Neuronal stem cell (in vitro differentiated cells): Measurements from ENCODE around the gene FHDC1.

Experiments
- DNase-seq: peaks from one replicate; pipeline ENCODE4 v3.0.0-alpha.2; 2013; ENCODE audit warnings: low spot score
- H2AFZ ChIP-seq: one replicate; pipeline ENCODE4 v1.6.1; 2013; ENCODE audit warnings: mild to moderate bottlenecking, low read length, inconsistent platforms
- H2AK5ac ChIP-seq: 2 replicates; pipeline ENCODE4 v1.6.1; 2013; ENCODE audit warnings: low read depth, mild to moderate bottlenecking, inconsistent platforms, low read length, moderate library complexity, mixed read lengths
- H2BK120ac ChIP-seq: 2 replicates; pipeline ENCODE4 v1.6.1; 2013; ENCODE audit warnings: low read depth, mild to moderate bottlenecking, inconsistent platforms, low read length, moderate library complexity, mixed read lengths
- H2BK12ac ChIP-seq: one replicate; pipeline ENCODE4 v1.6.1; 2013; ENCODE audit warnings: low read length, inconsistent platforms
- H2BK15ac ChIP-seq: 2 replicates; pipeline ENCODE4 v1.6.1; 2013; ENCODE audit warnings: mild to moderate bottlenecking, low read length, inconsistent platforms, mixed read lengths
- H2BK5ac ChIP-seq: one replicate; pipeline ENCODE4 v1.6.1; 2013; ENCODE audit warnings: inconsistent platforms, mild to moderate bottlenecking, low read length, moderate library complexity
- H3K14ac ChIP-seq: one replicate; pipeline ENCODE4 v1.6.1; 2013; ENCODE audit warnings: low read length, inconsistent platforms
- H3K18ac ChIP-seq: 2 replicates; pipeline ENCODE4 v1.6.1; 2013; ENCODE audit warnings: low read length, inconsistent platforms
- H3K23ac ChIP-seq: 2 replicates; pipeline ENCODE4 v1.6.1; 2013; ENCODE audit warnings: low read depth, mild to moderate bottlenecking, mixed read lengths, low read length, inconsistent platforms; ENCODE audit not compliant: poor library complexity
- H3K27ac ChIP-seq: replicated peaks from 3 replicates; pipeline ENCODE4 v1.5.1; 2013; ENCODE audit warnings: low read length, inconsistent platforms
- H3K27me3 ChIP-seq, 3 experiments: 2 replicates each; pipeline ENCODE4 v1.6.1; 2013; ENCODE audit warnings: low read length in 3 of 3, mild to moderate bottlenecking in 2 of 3, inconsistent platforms in 1 of 3, low read depth in 1 of 3, mixed read lengths in 1 of 3, moderate library complexity in 1 of 3; ENCODE audit not compliant: control insufficient read depth in 3 of 3, insufficient read depth in 3 of 3
- H3K36me3 ChIP-seq, 2 donors: replicated peaks in 1 of 2; 2 replicates each; pipeline ENCODE4 v1.6.1; 2013; ENCODE audit warnings: low read length in 2 of 2; ENCODE audit not compliant: control insufficient read depth in 2 of 2, insufficient read depth in 2 of 2
- H3K4ac ChIP-seq: 2 replicates; pipeline ENCODE4 v1.6.1; 2013; ENCODE audit warnings: inconsistent platforms, mild to moderate bottlenecking, low read length, moderate library complexity
- H3K4me1 ChIP-seq, 2 donors: 1 replicate in 1 of 2; 2 replicates in 1 of 2; pipeline ENCODE4 v1.6.1; 2013; ENCODE audit warnings: low read length in 2 of 2, low read depth in 1 of 2; ENCODE audit not compliant: control insufficient read depth in 2 of 2, insufficient read depth in 1 of 2
- H3K4me2 ChIP-seq: one replicate; pipeline ENCODE4 v1.6.1; 2013; ENCODE audit warnings: mild to moderate bottlenecking, low read length, inconsistent platforms; ENCODE audit not compliant: insufficient read depth, poor library complexity, severe bottlenecking
- H3K4me3 ChIP-seq, 2 donors: 2 replicates each; pipeline ENCODE4 v1.5.1; 2013; ENCODE audit warnings: low read length in 2 of 2, mild to moderate bottlenecking in 2 of 2, inconsistent platforms in 1 of 2, moderate library complexity in 1 of 2
- H3K79me1 ChIP-seq: one replicate; pipeline ENCODE4 v1.6.1; 2013; ENCODE audit warnings: low read depth, mild to moderate bottlenecking, inconsistent platforms, low read length, moderate library complexity
- H3K9ac ChIP-seq: one replicate; pipeline ENCODE4 v1.6.1; 2013; ENCODE audit warnings: mild to moderate bottlenecking, low read depth, low read length, inconsistent platforms; ENCODE audit not compliant: poor library complexity
- H3K9me3 ChIP-seq, 2 donors: replicated peaks in 1 of 2; 2 replicates each; pipeline versions ENCODE3 to v1.6.1; 2013; ENCODE audit warnings: low read length in 2 of 2, mild to moderate bottlenecking in 2 of 2, inconsistent platforms in 1 of 2, low read depth in 1 of 2, mixed read lengths in 1 of 2, moderate library complexity in 1 of 2; ENCODE audit not compliant: control insufficient read depth in 2 of 2, insufficient read depth in 1 of 2
- H4K8ac ChIP-seq: one replicate; pipeline ENCODE4 v1.6.1; 2013; ENCODE audit warnings: low read depth, mild to moderate bottlenecking, inconsistent platforms, low read length, moderate library complexity
- H4K91ac ChIP-seq: one replicate; pipeline ENCODE4 v1.6.1; 2013; ENCODE audit warnings: low read length, low read depth, mild to moderate bottlenecking, inconsistent platforms; ENCODE audit not compliant: poor library complexity
- WGBS, 2 donors: extraction: QIAGEN DNeasy Blood & Tissue Kit; methylation state at CpG; one replicate each; pipeline ENCODE4 v1.1.7; 2013; ENCODE audit warnings: missing lambda C conversion rate in 2 of 2, mixed read lengths in 1 of 2; ENCODE audit not compliant: insufficient read length in 2 of 2, insufficient replicate concordance in 1 of 2; ENCODE audit errors: extremely low coverage in 2 of 2; 5-methylcytosine and 5-hydroxymethylcytosine counted together

FHDC1 gene

GRCh38 chr4:152983221-152983620, 47.1 kb downstream of the FHDC1 start:
- no peak overlapping the region for H3K14ac ChIP-seq
- H3K79me1 ChIP-seq, result no peaks in the 10 kb centered on the region
- H2AK5ac ChIP-seq, result no peak overlapping the region
- H3K36me3 ChIP-seq, result no peaks in the 10 kb centered on the region
- no peak overlapping the region for H3K4me3 ChIP-seq
- peaks cover 6 to 14% of the 10 kb centered on the region in 2 donors for H3K4me1 ChIP-seq
- H4K91ac ChIP-seq, result no peak overlapping the region
- H3K9me3 ChIP-seq, result no peaks in the 10 kb centered on the region
- H3K18ac ChIP-seq, result no peak overlapping the region
- WGBS, 2 donors, result no CpG with 5 or more reads among the region's 7 CpGs
- no peak overlapping the region for H2BK15ac ChIP-seq
- H3K27ac ChIP-seq, result no peak overlapping the region
- H3K4me2 ChIP-seq, result no peak overlapping the region
- no peak overlapping the region for H2BK5ac ChIP-seq
- no peak overlapping the region for H2BK120ac ChIP-seq
- H3K4ac ChIP-seq, result no peak overlapping the region
- H3K9ac ChIP-seq, result no peak overlapping the region
- no peak for DNase-seq
- no peak overlapping the region for H2AFZ ChIP-seq
- H3K23ac ChIP-seq, result no peak overlapping the region
- no peak overlapping the region for H4K8ac ChIP-seq
- H2BK12ac ChIP-seq, result no peak overlapping the region
- H3K27me3 ChIP-seq, result peaks cover 0 to 9% (median 0%) of the 10 kb centered on the region in 3 experiments

GRCh38 chr4:152983774-152984411, 47.8 kb downstream of the FHDC1 start:
- Histone ChIP-seq H3K4ac (no peak overlapping the region), H2BK5ac (no peak overlapping the region), H3K4me1 (peaks cover 6 to 14% of the 10 kb centered on the region in 2 donors), H4K8ac (no peak overlapping the region), H2AFZ (no peak overlapping the region), H2BK120ac (no peak overlapping the region), H4K91ac (no peak overlapping the region), H3K9ac (no peak overlapping the region), H3K23ac (no peak overlapping the region), H3K27ac (no peak overlapping the region), H3K4me2 (no peak overlapping the region), H2BK12ac (no peak overlapping the region), H3K18ac (no peak overlapping the region), H2AK5ac (no peak overlapping the region), H3K79me1 (no peaks in the 10 kb centered on the region), H3K9me3 (no peaks in the 10 kb centered on the region), H3K4me3 (no peak overlapping the region), H2BK15ac (no peak overlapping the region), H3K27me3 (peaks cover 0 to 11% (median 0%) of the 10 kb centered on the region in 3 experiments), H3K14ac (no peak overlapping the region), H3K36me3 (no peaks in the 10 kb centered on the region)
- WGBS, 2 donors, result no CpG with 5 or more reads among the region's 6 CpGs
- DNase-seq, result no peak

GRCh38 chr4:152988721-152989553, 52.8 kb downstream of the FHDC1 start:
- Histone ChIP-seq H3K36me3 (no peaks in the 10 kb centered on the region), H3K23ac (no peak overlapping the region), H4K8ac (no peak overlapping the region), H3K4me1 (peaks cover 4 to 5% of the 10 kb centered on the region in 2 donors), H2AK5ac (no peak overlapping the region), H2BK15ac (no peak overlapping the region), H3K14ac (no peak overlapping the region), H3K27ac (no peak overlapping the region), H2BK120ac (no peak overlapping the region), H3K18ac (peak overlapping the region; percentile 39), H2BK5ac (no peak overlapping the region), H3K4me3 (no peak overlapping the region), H3K9me3 (no peaks in the 10 kb centered on the region), H3K4ac (no peak overlapping the region), H4K91ac (no peak overlapping the region), H3K4me2 (no peak overlapping the region), H2BK12ac (no peak overlapping the region), H2AFZ (no peak overlapping the region), H3K9ac (peak overlapping the region; percentile 10), H3K79me1 (no peaks in the 10 kb centered on the region), H3K27me3 (peaks cover 0 to 5% (median 0%) of the 10 kb centered on the region in 3 experiments)
- no peak for DNase-seq
- WGBS, 2 donors, result no CpG with 5 or more reads among the region's 4 CpGs

GRCh38 chr4:152989554-152989970, 53.4 kb downstream of the FHDC1 start:
- Histone ChIP-seq H4K8ac (no peak overlapping the region), H2BK12ac (no peak overlapping the region), H3K36me3 (no peaks in the 10 kb centered on the region), H3K18ac (no peak overlapping the region), H2AFZ (no peak overlapping the region), H3K27ac (no peak overlapping the region), H2BK120ac (no peak overlapping the region), H3K4ac (no peak overlapping the region), H3K79me1 (no peaks in the 10 kb centered on the region), H2BK5ac (no peak overlapping the region), H3K4me1 (peaks cover 0 to 2% of the 10 kb centered on the region in 2 donors), H4K91ac (no peak overlapping the region), H2BK15ac (no peak overlapping the region), H3K4me2 (no peak overlapping the region), H3K9ac (no peak overlapping the region), H3K14ac (no peak overlapping the region), H3K27me3 (peaks cover 0 to 5% (median 0%) of the 10 kb centered on the region in 3 experiments), H3K23ac (no peak overlapping the region), H3K4me3 (no peak overlapping the region), H2AK5ac (no peak overlapping the region), H3K9me3 (no peaks in the 10 kb centered on the region)
- no peak for DNase-seq
- WGBS, 2 donors, result no CpG with 5 or more reads among the region's 3 CpGs
